Activated B cell treated with CpG ODN at 0.5 μM for 24 hours (primary cell): ENCODE results near the gene DCST2. TPM values are rescaled to one million over a fixed set of nuclear protein-coding genes. Genes with fewer than 3 reads are reported as not detected.

Experiments used
- ATAC-seq: fragments of 200-7000 bp; cut with Tn5 transposase; one replicate; pipeline ENCODE4 v1.10.0; 2021; ENCODE audit warnings: low read depth, mild to moderate bottlenecking, moderate library complexity
- CTCF ChIA-PET: fragments of 350-600 bp; sonication (Branson Sonifier 250); formaldehyde crosslinking; loops from one replicate; lab custom pipeline; 2021; ENCODE audit warnings: antibody characterized with exemption; lab: Charles Lee
- POLR2A ChIA-PET: fragments of 350-600 bp; sonication (Branson Sonifier 250); formaldehyde crosslinking; loops from one replicate; lab custom pipeline; 2021; ENCODE audit warnings: antibody characterized with exemption; lab: Charles Lee
- DNase-seq: peaks from one replicate; pipeline ENCODE4 v3.0.0; 2022
- H3K27ac Mint-ChIP-seq: one replicate; pipeline ENCODE4 v1.8.0; 2020; ENCODE audit warnings: mixed read lengths
- H3K27me3 Mint-ChIP-seq: one replicate; pipeline ENCODE4 v1.8.0; 2021; ENCODE audit warnings: mixed read lengths
- H3K36me3 Mint-ChIP-seq: one replicate; pipeline ENCODE4 v1.8.0; 2021; ENCODE audit warnings: low read depth, mixed read lengths
- H3K4me1 Mint-ChIP-seq: one replicate; pipeline ENCODE4 v1.8.0; 2021; ENCODE audit warnings: mixed read lengths
- H3K4me3 Mint-ChIP-seq: one replicate; pipeline ENCODE4 v1.8.0; 2020; ENCODE audit warnings: mild to moderate bottlenecking, mixed read lengths
- H3K9me3 Mint-ChIP-seq: one replicate; pipeline ENCODE4 v1.8.0; 2020; ENCODE audit warnings: mixed read lengths
- CTCF ChIP-seq: fragments of 200-600 bp; IDR thresholded peaks from one replicate; pipeline ENCODE4 v1.8.0; 2022; ENCODE audit warnings: antibody characterized with exemption, mild to moderate bottlenecking
- intact Hi-C: fragments of 100-400 bp; cut with micrococcal nuclease; formaldehyde crosslinking; loops from one replicate; pipeline ENCODE4 v1.15.1; 2024
- total RNA-seq: library from RNA; stranded (reverse); gene quantifications from 2 replicates; pipeline ENCODE4 v1.2.3, GENCODE V29; 2022

The DCST2 gene
- total RNA-seq, 1 donor from 2014 or later: 1.0 TPM

GRCh38 chr1:155024315-155024714, 9.3 kb downstream of the DCST2 start:
- peaks cover under 1% of the 10 kb centered on the region for H3K36me3 Mint-ChIP-seq
- no peaks in the 10 kb centered on the region for H3K9me3 Mint-ChIP-seq
- peaks cover 11% of the 10 kb centered on the region for H3K4me1 Mint-ChIP-seq
- DNase-seq: no peak
- ChIA-PET POLR2A (no interaction called here), CTCF (no interaction called here)
- no peak for TF ChIP-seq CTCF
- H3K27me3 Mint-ChIP-seq: no peaks in the 10 kb centered on the region
- no peak overlapping the region for H3K4me3 Mint-ChIP-seq
- intact Hi-C loops: no loop called here
- H3K27ac Mint-ChIP-seq: no peak overlapping the region
- ATAC-seq: no peak

- ChIA-PET POLR2A (interaction anchor here (1.1 kb wide), 1 partner anchor 49 kb away, joined by 3 read pairs; no protein-coding TSS in a partner anchor), CTCF (interaction anchor here (1.4 to 2.1 kb wide), 2 partner anchors 21 to 79 kb away, joined by 4 to 7 read pairs; no protein-coding TSS in a partner anchor)
- Mint-ChIP-seq H3K27ac (no peak overlapping the region), H3K36me3 (peaks cover 1% of the 10 kb centered on the region), H3K27me3 (no peaks in the 10 kb centered on the region), H3K4me3 (no peak overlapping the region), H3K4me1 (peaks cover 18% of the 10 kb centered on the region), H3K9me3 (no peaks in the 10 kb centered on the region)
- TF ChIP-seq CTCF: no peak
- DNase-seq (no peak), ATAC-seq (no peak)
- intact Hi-C loops: no loop called here
Measured at GRCh38 chr1:155023627-155024026, 10.0 kb downstream of the DCST2 start.

GRCh38 chr1:155022927-155023236, 10.7 kb downstream of the DCST2 start:
- Mint-ChIP-seq H3K36me3 (peaks cover 1% of the 10 kb centered on the region), H3K9me3 (no peaks in the 10 kb centered on the region), H3K4me3 (no peak overlapping the region), H3K27ac (no peak overlapping the region), H3K27me3 (no peaks in the 10 kb centered on the region), H3K4me1 (peaks cover 25% of the 10 kb centered on the region)
- ChIA-PET CTCF (interaction anchor here (0.6 to 2.1 kb wide), 3 partner anchors 22 to 79 kb away, joined by 4 to 7 read pairs (median 4); no protein-coding TSS in a partner anchor), POLR2A (interaction anchor here (1.1 kb wide), 1 partner anchor 48 kb away, joined by 3 read pairs; no protein-coding TSS in a partner anchor)
- ATAC-seq (no peak), DNase-seq (no peak)
- no peak for TF ChIP-seq CTCF
- intact Hi-C loops: no loop called here

- POLR2A ChIA-PET: interaction anchor here (1.1 kb wide), 1 partner anchor 47 kb away, joined by 3 read pairs; no protein-coding TSS in a partner anchor
- intact Hi-C loops: no loop called here
Measured at GRCh38 chr1:155022136-155022926, 11.2 kb downstream of the DCST2 start.

More at GRCh38 chr1:155022136-155022926, 11.2 kb downstream of the DCST2 start:
- CTCF ChIA-PET: interaction anchor here (0.6 to 2.1 kb wide), 5 partner anchors 22 to 78 kb away, joined by 3 to 7 read pairs (median 4); partner anchors contain the start of gene ADAM15
- H3K4me3 Mint-ChIP-seq: no peak overlapping the region
- peaks cover 1% of the 10 kb centered on the region for H3K36me3 Mint-ChIP-seq
- H3K27ac Mint-ChIP-seq: no peak overlapping the region
- no peak for DNase-seq
- no peaks in the 10 kb centered on the region for H3K27me3 Mint-ChIP-seq
- peaks cover 30% of the 10 kb centered on the region for H3K4me1 Mint-ChIP-seq
- ATAC-seq: no peak
- TF ChIP-seq CTCF: no peak
- no peaks in the 10 kb centered on the region for H3K9me3 Mint-ChIP-seq
